Peyer's patch (tissue), 4 donors: ENCODE data around the gene SNUPN.

Experiments
- POLR2A ChIP-seq, 2 donors: fragments of 450-650 bp; IDR thresholded peaks; one replicate each; pipeline ENCODE4 v1.5.1; 2017; ENCODE audit warnings: antibody characterized with exemption in 2 of 2, mild to moderate bottlenecking in 2 of 2, moderate library complexity in 2 of 2
- TF ChIP-seq, protein P1 (sequence below), 6 experiments: fragments of 450-650 bp in 4 of 6; fragments of 200-600 bp in 2 of 6; sonication (generic) in 1 of 6; IDR thresholded peaks; one replicate each; pipeline ENCODE4 v1.5.1; 2017 to 2019; ENCODE audit warnings: antibody characterized with exemption in 6 of 6, mild to moderate bottlenecking in 3 of 6, moderate library complexity in 1 of 6

GRCh38 chr15:75649848-75650247 lies 24.3 kb upstream of the SNUPN start:
- no peak for TF ChIP-seq POLR2A (IDR thresholded peaks at IDR 0.05)
- TF ChIP-seq, protein P1, sequence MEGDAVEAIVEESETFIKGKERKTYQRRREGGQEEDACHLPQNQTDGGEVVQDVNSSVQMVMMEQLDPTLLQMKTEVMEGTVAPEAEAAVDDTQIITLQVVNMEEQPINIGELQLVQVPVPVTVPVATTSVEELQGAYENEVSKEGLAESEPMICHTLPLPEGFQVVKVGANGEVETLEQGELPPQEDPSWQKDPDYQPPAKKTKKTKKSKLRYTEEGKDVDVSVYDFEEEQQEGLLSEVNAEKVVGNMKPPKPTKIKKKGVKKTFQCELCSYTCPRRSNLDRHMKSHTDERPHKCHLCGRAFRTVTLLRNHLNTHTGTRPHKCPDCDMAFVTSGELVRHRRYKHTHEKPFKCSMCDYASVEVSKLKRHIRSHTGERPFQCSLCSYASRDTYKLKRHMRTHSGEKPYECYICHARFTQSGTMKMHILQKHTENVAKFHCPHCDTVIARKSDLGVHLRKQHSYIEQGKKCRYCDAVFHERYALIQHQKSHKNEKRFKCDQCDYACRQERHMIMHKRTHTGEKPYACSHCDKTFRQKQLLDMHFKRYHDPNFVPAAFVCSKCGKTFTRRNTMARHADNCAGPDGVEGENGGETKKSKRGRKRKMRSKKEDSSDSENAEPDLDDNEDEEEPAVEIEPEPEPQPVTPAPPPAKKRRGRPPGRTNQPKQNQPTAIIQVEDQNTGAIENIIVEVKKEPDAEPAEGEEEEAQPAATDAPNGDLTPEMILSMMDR (IDR thresholded peaks at IDR 0.05), result no peak
